DLD1 (cell line): ENCODE data around the gene UGGT1.

Source experiments
- in situ Hi-C: cut with HindIII; loops from 2 replicates; pipeline ENCODE4 v1.10.0; 2017; ENCODE audit warnings: low sequenced_read_pairs

UGGT1 gene

DNA sequence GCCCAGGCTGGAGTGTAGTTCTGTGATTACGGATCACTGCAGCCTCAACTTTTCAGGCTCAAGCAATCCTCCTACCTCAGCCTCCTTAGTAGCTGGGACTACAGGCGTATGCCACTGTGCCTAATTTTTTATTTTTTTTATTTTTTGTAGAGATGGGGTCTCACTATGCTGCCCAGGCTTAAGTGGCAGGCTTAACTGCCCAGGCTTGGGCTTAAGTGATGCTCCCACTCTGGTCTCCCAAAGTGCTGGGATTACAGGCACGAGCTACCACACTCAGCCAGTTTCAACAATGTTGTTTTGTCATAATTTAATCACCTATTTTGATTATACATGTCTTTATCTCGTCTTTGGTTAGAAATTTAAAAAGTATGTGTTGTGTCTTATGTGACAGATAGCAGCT, 18.2 kb downstream of the UGGT1 start:
- in situ Hi-C loops: no loop called here

DNA sequence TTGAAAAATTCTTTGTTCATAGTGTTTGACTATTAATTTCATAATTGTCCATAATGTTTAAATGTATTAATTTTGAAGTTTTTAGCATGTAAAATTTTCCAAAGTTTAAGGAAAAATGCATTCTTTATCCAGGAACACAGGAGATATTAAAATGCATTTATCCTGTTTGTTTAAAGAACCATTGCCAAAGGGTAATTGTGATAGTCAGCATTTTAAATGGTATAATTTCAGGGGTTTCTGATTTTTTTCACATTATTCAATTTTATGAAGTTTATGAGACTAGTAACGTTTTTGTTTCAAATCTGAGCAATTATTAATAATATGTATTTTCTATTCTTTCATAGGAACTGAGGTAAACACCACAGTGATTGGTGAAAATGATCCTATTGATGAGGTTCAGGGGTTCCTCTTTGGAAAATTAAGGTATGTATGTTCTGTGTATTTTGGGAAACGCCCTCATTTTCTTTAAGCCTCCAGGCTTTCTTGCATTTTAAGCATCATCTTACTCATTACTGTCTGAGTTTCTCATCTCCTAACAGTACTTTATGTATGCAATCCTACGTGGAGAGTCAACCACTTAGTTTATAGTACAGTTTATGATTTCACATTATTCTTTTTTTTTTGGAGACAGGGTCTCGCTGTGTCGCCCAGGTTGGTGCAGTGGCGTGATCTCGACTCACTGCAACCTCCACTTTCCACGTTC, 25.1 kb downstream of the UGGT1 start:
- in situ Hi-C loops: no loop called here

DNA sequence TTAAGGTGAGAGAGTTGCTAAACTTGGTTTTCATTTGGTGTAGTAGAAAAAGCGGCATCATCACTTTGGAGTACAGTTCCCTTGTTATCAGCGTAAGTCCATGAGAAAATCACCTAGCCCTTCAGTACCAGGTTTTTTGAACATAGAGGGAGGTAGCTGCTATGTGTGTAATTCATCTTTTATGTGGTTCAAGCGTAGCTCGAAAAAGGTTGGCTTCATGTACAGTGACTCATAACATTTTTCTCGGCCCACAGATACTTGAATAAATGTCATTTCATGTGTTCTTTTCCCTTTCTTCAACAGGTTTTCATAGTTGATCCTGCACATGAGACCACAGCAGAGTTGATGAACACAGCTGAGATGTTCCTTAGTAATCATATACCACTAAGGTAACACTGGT, 43.6 kb downstream of the UGGT1 start:
- in situ Hi-C loops: no loop called here

DNA sequence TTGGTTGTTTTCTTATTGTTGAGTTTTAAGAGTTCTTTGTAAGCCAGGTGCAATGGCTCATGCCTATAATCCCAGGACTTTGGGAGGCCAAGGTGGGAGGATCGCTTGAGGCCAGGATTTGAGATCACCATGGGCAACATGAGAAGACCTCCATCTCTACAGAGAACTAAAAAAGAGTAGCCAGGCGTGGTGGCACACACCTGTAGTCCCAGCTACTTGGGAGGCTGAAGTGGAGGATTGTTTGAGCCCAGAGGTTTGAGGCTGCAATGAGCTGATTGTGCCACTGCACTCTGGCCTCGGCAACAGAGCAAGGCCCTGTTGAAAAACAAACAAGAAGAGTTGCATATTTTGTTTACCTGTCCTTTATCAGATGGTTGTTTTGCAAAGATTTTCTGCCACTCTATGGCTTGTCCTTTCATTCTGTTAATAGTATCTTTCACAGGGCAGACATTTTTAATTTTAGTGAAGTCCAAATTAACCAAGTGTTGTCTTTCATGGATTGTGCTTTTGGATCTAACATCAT, 46.2 kb downstream of the UGGT1 start:
- in situ Hi-C loops: no loop called here

DNA sequence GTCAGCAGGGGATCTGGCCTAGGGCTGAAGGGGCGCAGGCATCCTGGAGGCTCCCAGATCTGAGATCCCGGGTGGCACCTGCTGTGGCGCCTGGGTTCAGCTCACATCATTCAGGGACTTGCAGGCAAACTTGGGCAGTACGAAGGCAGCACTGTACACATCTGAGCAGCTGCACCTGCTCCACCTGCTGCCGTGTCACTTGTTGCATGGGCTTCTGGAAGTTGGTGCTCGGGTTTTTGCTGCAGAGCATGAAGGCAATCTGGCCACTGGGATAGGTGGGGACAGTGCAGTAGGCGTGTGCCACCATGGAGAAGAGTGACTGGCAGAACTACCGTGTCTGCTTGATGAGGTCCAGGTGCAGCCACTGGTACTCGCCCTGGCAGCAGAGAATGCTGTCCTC, 48.6 kb downstream of the UGGT1 start:
- in situ Hi-C loops: no loop called here

DNA sequence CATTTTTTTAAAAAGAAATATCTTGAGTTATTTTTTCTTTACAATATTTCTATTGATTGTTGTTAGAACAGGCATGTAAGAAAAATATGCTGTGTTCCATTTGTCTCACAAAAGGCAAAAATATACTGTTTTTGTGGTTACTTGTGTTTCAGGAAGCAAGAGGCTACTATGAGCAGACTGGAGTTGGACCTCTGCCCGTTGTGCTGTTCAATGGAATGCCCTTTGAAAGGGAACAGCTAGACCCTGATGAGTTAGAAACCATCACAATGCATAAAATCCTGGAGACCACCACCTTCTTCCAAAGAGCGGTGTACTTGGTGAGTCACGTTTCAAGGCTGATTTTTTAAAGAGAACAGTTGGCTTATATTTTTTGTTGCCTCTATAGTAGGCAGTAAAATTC, 54.7 kb downstream of the UGGT1 start:
- in situ Hi-C loops: no loop called here

DNA sequence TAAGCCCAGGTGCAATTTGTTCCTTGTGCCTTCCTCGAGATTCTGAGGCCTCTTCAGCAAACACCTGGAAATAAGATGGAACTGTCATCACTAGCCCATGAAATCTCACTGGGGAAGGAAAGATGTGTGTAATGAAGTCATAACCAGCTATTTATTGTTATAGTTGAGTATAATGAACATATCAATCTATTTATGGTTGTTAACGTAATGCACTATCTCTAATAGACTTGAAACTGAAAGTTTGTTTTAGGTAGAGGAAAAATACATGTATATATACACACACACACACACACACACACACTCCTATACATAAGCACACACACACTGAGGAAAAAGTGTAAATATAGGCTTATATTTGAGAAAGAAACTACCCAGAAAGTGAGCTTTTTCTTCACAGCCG, 62.8 kb downstream of the UGGT1 start:
- in situ Hi-C loops: no loop called here

DNA sequence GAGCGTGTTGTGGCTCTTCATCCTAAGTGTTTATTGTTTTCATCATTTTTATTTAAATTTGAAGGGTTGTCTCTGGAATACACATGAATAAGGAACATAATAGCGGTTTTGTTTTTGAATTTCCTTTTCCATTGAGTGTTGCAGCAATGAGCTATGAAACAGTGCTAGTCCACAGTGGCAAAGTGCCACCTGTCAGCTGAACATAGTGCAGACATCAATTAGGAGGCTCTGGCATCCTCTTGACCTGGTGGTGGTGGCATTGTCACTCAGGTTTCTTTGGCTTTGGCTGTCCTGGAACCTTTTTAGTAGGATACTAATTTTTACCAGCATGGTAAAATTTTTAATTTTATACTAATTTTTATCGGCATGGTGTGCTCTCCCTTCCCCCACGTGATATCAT, 63.2 kb downstream of the UGGT1 start:
- in situ Hi-C loops: no loop called here

DNA sequence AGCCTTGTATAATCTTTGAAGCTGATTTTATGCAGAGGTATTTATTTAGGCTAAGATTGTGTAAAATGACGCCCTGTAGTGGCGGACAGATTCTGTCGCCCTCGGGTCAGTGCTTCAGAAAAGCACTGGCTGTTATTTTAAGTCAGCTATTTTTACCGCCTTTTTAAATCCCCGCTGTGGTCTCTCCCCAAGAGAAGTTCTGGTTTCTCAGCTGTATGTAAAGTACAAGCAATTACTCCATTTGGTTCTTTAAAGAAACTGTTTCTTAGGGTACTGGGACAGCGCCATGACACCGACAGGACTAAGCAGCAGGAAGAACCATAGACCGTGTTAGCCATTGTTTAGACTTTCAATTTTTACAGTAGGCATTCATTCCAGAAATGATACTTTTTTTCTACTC, 65.0 kb downstream of the UGGT1 start:
- in situ Hi-C loops: no loop called here

DNA sequence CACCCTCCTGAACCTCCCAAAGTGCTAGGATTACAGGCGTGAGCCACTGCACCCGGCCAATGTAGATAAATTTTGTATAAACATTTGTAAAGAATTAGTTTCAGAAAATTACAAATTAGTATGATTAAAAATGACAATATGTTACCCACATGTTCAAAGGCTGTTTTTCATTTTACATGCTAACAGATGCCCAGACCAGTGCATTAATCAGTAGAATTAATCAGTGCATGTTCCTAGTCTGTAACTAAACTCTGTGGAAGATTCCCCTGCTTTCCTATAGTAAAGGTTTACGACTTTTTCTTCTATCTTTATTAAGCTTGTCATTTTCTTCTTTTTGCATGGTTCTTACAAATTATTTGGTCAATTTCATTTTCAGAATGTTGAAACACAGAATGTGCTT, 65.8 kb downstream of the UGGT1 start:
- in situ Hi-C loops: no loop called here

DNA sequence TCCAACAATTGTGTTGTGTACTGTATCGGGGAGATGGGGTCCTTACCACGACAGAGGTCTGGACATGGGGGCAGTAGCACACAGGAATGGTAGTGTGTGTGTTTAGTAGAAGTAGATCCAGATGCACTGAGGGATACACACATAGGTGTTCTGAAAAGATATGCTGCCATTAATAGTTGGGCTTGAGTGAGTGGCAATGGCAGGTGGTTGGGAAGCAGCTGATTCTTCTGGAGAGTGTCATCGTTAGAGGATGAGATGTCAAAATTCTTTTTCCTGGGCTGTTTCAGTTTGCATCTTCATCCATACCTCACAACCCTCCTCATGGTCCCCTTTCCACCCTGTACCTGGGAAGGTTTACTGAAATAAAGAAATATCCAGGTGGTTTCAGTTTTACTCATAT, 66.6 kb downstream of the UGGT1 start:
- in situ Hi-C loops: no loop called here

DNA sequence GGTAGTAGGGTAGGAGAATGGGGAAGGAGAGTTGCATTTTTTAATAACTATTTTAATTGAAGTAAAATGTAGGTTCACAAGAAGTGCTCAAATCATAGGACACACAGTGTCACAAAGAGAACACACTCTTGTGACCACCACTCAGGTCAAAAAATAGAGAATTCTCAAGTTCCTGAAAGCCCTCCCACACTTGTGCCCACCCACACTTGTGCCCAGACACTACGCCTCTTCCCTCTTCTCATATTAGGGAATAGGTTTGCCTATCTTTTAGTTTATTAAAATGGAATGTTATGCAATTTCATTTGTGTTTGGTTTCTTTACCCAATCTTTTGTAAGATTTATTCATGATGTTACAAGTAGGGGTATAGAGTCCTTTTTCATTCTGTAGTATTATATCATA, 67.2 kb downstream of the UGGT1 start:
- in situ Hi-C loops: no loop called here

DNA sequence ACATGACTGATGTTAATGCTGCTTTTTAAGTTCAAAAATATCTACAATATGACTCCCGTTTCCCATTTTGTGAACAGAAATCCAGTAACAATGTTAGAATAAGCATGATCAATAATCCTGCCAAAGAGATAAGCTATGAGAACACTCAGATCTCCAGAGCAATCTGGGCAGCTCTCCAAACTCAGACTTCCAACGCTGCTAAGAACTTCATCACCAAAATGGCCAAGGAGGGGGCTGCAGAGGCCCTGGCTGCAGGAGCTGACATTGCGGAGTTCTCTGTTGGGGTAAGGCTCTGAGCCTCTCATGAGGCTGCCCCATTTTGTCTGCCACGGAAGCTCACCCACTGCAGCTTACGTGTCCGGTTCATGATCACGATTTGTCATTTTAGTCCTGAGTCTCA, 68.4 kb downstream of the UGGT1 start:
- in situ Hi-C loops: no loop called here

DNA sequence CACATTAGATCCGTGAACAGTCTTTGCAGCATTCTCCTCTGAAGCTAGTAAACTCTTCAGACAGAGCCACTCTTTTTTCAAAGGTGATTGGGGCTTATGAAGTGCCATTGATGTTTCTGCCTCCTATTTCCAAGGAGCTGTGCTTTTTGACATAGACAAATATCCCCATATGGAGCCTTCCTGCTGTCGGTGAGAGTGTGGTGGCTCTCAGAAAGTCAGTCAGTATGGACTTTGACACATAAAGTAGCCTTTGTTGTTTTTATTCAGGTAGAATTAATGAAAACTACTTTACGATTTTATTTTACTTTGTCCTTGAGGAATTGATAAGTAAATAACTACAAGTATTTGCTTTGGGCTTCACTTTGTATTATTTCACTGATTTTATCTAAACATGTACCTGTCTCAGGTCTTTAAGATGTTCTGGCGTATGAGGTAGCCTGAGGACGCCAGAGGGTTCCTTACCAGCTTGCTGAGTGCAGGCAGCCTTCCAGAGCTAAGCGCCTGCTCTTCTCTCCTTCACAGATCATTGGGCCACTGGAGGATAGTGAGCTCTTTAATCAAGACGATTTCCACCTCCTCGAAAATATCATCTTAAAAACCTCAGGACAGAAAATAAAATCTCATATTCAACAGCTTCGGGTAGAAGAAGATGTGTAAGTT, 69.7 kb downstream of the UGGT1 start:
- in situ Hi-C loops: no loop called here

DNA sequence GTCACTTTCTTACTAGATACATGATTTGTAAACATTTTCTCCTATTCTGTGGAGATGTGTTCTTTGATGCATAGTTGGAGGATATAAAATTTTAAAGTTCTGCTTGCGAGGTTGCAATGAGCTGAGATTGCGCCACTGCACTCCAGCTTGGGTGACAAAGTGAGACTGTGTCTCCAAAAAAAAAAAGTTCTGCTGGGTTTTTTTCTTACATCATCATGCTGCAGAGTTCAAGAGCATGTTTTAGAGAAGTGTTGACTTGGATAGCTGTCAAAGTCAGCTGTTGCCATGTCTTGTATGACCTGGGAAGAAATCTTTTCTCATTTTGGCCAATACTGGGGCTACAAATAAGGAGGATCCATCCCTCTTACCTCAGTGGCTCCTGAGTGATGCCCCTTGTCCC, 71.3 kb downstream of the UGGT1 start:
- in situ Hi-C loops: no loop called here

DNA sequence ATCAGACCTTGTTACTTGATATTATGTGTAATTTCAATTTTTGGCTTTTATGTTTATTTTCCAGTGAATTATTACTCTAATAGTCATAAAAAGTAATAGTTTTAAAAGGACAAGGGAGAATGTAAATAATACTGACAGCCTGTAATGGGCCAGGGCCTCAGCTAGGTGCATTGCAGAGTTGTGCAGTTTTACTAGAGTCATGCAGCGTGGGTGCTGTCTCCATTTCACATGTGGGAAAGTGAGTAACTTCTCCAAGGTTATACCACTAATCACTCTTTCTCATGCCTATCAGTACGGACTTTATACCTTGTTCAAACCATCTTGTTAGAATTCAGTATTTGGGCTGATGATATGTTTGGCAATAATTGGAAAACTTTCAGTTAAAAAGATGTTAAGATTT, 73.3 kb downstream of the UGGT1 start:
- in situ Hi-C loops: no loop called here

DNA sequence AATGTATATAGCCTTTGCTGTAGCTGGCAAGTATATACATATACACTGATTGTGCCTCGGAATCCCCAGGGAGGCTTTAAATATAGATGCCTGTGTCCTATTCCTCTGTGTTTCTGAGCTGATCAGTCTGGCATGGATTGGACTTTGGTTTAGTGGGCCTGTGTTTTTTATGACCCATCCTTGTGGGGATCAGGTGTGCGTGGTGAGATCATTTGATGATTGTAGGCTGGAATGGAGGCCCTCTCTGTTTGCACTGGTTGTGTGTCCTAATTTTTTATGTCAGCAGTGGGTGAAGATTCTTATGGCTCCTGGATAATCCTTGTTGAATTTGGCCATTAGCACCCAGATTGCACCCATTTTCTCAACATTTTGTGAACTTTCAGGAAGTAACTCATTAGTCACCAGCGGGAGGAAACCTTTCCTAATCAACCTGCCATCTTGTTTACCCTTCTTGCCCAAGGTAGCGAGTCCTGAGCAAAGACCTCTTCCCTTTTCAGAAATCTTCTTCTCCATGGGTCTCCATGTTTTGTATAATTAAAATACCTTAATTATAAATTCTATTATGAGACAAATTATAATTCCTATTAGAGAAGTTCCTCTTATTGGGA, 75.8 kb downstream of the UGGT1 start:
- in situ Hi-C loops: no loop called here

DNA sequence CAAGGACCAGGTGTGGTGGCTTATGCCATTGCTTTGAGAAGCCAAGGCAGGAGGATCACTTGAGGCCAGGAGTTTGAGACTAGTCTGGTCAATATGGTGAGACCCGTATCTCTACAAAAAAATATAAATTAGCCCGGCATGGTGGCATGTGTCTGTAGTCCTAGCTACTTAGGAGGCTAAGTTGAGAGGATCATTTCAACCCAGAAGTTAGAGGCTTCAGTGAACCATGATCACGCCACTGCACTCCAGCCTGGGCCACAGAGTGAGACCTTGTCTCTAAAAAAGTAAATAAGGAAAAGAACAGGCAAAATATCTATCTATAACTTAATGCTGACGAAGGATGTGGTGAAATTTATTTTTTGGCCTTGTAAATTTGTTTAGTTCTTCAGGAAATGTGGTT, 78.1 kb downstream of the UGGT1 start:
- in situ Hi-C loops: no loop called here

DNA sequence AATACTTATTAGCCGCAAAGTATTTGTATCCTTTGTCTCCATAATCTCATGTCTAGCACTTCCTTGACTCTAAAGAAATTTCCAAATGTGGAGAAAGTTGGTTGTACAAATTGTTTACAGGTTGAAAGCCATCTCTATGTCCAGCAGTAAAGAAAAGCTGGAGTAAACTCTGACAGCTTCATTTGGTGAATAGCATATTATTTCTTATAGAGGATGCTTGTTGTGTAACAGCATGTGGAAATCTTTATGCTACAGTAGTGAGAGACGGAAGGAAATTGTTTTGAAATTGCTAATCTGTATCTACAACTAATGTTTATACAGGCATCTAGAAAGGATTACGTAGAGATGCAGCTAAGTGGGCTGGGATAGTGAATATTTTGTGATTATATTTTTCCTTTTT, 78.5 kb downstream of the UGGT1 start:
- in situ Hi-C loops: no loop called here

DNA sequence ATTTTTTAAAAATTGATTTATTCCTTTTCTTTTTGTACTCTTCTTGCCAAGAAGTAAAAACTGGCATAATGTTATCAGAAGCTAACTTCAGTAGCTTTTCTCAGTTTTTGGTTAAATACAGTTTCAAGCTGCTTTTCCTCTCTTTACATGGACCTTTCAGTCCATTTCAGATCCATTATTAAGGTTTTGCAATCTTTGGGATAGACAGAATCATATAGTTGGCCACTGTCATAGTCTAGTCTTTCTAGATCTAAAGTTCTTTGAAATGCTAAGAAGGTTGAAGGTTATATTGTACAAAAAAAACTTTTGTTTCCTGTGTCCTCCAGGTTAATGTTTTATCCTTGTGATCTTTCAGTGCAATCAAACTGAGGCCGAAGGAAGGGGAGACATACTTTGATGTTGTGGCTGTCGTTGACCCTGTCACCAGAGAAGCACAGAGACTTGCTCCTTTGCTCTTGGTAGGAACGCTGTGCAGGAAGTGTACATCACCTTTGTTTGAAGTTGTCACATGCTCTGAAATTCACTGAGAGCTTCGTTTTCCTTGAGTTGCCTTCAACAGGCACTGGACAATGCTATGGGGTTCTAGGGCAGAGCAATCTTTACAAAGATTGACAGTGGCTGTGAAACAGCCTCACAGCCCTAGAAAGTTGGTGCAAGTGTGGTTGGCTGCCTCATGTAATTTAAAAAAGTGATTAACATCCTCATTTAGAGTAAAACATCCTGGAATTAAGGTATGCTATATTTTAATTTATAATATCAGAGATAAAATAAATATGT, 79.1 kb downstream of the UGGT1 start:
- in situ Hi-C loops: no loop called here

DNA sequence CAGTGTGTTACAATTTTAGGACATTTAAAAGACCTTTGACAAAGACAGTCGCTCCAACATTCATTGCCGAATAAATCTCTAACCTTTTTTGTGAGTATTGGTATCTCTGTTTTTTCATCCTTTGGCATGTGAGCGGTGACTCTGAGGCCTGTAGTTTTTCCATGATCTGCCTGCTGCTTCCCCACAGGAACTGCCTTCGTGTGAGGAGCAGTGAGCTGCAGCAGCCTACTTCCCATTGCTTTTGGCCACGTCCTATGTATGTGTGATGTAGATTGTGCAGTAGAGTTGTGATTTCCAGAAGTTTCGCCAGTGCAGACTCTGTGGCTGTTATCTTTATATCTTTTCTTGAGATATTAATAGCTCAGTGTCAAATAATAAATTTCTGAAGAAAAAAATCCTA, 79.8 kb downstream of the UGGT1 start:
- in situ Hi-C loops: no loop called here

DNA sequence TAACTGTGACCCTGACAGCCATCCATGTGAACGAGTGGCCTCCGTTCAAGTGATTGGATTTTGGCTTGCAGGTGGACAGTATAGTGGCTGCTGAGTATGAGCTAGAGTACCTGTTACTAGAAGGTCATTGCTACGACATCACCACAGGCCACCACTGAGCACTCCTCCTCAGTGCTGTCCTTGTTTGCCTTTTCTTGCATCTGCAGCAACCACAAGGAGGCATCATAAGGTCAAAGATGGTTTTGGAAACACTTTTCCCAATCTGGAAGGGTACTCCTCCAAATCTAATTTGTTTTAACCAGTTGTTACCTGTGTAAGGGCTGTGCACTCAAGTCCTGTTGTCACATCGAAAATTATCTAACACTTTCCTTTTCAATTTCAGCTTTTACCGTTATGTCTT, 81.2 kb downstream of the UGGT1 start:
- in situ Hi-C loops: no loop called here
